Measurements from ENCODE around the gene ADGRL1. TPM values are rescaled to one million over a fixed set of nuclear protein-coding genes. Genes with fewer than 3 reads are reported as not detected.
"Not testable (repeated sequence)": the region's sequence is repeated elsewhere in the genome, so short reads cannot be mapped to it uniquely, and the experiment has no call there.

ADGRL1 gene
- total RNA-seq, 1 donor from 2014 or later = 47.9 TPM

- DNase-seq = no peak
Measured at GRCh38 chr19:14218620-14219330, 12.8 kb upstream of the ADGRL1 start.

GRCh38 chr19:14217886-14218285, 11.9 kb upstream of the ADGRL1 start:
- not testable (repeated sequence) for DNase-seq

DNA sequence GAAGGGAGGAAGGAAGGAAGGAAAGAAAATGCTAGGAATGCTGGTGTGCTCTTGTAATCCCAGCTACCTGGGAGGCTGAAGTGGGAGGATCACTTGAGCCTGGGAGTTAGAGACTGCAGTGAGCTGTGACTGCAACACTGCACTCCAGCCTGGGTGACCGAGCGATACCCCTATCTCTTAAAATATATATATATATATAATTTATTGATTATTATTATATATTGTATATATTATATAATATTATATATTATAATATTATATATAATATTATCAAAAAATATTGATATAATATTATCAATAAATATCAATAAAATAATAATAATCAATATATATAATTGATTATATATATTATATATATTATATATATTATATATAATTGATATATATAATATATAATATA, 8.6 kb upstream of the ADGRL1 start:
- DNase-seq = no peak

GRCh38 chr19:14210182-14210581, 4.2 kb upstream of the ADGRL1 start:
- not testable (repeated sequence) for DNase-seq

GRCh38 chr19:14209401-14209800, 3.4 kb upstream of the ADGRL1 start:
- DNase-seq = not testable (repeated sequence)

DNA sequence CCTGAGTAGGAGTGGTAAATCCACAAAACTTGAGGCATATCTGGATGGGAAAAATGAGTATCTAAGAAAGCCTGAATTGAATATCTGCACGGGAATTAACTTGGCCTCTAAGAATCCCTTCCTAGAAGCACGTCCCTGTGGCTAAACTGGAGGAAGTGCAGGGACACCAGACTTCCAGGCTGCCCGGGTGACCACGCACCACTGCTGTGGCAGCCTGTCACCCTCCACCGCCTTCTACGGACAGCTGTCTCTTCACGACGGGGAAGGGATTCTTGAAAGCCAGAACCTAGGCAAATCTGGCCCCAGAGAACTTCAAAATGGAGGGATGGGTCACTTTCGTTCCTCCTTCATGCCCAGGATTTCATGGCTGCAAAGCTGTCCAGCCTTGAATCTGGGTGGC, 2.5 kb upstream of the ADGRL1 start:
- not testable (repeated sequence) for DNase-seq

DNA sequence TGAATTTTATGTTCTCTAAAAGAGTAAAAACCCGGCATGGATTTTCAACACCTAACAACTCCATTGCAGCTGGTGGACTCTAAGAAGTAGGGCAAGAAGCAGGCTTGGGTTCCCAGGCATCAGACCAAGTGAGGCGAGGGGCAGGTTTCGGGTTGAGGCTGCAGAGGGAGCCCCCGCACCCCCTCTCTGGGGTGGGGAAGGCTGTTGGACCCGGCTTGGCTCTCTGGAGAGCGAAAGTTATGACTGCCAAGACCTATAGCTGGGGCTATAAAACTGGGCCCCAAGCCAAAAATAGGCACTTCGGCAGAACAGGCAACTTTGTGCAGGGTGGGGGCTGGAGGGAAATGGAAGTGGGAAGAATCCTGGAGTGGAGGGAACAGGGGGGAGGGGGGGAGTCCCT, 1.8 kb upstream of the ADGRL1 start:
- not testable (repeated sequence) for DNase-seq

GRCh38 chr19:14206737-14207726, 1.1 kb upstream of the ADGRL1 start:
- peak; percentile 92 for DNase-seq

DNA sequence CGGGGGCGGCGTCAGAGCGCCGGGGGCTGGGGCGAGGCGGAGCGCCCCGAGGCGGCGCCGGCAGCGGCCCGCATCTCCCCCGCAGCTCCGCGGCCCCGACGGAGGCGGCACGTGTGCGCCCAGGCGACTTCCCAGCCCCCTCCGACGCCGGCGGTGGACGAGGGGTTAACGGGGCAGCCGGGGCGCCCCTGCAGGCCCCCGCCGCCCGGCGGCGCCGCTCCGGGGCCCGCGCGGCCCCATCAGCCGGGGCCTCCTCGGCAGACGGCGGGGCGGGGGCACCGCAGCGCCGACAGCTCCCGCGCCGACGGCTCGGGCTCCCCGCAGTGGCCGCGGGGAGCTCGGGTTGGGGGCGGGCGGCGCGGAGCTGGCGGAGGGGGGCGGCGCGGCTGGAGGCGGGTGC, 339 bp upstream of the ADGRL1 start:
- DNase-seq = not testable (repeated sequence)

DNA sequence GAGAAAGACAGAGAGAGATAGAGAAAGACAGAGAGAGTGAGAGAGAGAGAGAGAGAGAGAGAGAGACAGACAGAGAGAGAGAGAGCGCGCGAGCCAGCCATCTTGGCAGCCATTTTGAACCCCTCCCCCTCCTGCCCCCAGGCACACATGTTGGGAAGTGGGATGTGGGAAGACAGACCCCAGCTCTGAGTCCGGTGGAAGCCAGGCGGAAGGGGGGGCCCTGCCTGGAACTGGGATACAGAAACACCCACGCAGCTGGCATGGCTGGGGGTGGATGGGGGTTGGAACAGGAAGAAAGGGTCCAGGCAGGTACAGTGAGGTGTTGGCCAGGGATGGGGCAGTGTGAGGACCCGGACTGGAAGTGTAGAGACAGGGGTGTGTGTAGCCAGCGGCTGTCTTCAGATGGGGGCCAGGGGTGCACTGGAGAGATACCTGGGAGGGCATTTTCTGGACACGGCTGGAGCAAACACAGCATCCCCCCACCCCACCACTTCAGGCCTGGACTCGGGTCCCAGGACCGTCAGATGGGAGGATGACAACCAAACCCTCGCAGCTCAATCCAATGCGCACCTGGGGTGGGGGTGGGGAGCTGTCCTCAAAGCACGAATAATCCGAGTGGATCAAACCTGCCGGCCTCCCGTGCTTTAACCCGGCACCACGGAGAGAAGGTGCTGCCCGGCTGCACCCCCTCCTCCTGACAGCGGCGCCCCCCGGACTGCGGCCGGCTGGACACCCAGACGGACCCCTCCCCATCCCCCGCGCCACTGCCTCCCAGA, 1.1 kb downstream of the ADGRL1 start:
- DNase-seq = not testable (repeated sequence)

GRCh38 chr19:14204219-14204618, 1.8 kb downstream of the ADGRL1 start:
- DNase-seq = not testable (repeated sequence)

DNA sequence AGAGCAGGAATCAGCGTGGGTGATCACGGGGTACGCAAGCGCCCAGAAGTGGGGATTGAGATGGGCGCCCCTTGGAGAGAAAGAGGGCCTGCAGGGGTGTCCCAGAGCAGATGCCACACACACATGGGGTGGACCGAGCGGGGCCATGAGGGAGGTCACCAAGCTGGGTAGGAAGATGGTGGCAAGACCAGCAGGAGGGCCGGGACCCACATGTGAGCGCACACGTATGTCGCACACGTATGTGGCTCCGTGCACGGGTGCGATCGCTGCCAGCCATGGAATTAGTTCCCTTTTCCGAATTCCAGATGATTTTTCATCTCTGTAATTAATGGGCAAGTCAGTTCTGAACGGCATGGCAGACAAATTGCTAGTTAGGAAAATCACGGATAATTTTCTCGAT, 2.2 kb downstream of the ADGRL1 start:
- not testable (repeated sequence) for DNase-seq

DNA sequence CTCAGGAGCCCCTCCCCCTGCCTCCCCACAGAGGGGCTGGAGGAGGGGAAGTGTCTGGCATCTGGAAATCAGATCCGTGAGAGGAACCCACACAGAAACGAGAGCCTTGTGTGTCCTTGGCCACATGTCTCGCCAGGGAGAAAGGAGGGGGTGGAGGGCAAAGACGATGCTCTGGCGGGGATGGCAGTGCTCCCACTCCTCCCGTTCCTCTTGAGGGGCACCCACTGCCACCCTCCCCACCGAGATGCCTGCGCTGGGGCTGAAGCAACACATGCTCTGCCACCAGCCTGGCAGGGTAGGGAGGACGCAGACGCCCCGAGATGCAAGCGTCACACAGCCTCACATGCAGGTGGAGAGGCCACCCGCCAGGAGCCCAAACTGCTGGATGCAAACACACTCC, 2.8 kb downstream of the ADGRL1 start:
- DNase-seq = no peak

GRCh38 chr19:14201481-14201880, 4.5 kb downstream of the ADGRL1 start:
- DNase-seq = not testable (repeated sequence)

- DNase-seq = peak; percentile 41
Measured at GRCh38 chr19:14200147-14200841, 5.7 kb downstream of the ADGRL1 start.

DNA sequence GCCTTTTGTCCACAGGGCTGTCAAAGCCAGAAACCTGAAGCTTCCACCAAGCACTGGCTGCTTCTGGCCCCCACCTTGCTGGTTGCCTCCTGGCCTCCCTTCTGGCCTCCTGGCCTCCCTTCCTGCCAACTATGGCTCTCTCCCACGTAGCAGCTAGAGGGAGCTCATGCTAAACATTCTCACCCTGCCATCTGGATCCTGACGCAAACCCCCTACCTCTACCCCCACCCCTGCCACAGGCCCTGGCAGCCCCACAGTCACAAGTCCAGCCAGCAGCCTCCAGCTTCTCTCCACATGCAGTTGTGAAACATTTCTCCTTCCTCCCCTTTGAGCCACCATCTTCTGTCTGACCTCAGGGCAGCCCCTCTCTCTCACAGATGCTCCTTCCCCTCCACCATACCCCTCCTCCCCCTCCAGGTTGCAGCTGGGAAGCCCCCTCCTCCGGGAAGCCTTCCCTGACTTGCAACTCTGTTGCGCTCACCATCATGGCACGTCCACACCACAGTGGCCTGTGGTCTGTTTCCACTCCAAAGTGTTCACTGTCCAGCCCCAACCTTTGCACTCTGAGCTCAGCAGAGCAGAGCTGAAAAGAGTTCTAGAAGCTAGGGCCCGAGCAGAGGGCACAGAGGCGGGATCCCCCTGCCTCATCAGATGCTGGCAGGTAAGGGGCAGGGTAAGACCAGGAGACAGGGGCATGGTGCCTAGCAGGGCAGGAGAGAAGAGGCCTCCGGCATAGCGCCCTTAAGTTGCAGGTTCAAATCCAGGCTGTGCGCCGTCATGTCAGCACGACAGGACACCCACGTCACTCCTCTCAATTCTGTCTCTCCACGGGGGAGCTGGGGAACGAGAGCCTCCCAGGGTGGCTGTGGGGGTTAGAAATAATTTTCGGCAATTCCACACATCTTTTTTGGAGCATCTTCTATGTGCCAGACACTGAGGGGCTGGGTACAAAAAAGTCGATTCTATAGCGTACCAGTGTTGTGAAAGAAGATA, 7.3 kb downstream of the ADGRL1 start:
- no peak for DNase-seq

GRCh38 chr19:14197882-14198281, 8.1 kb downstream of the ADGRL1 start:
- no peak for DNase-seq

GRCh38 chr19:14197288-14197687, 8.7 kb downstream of the ADGRL1 start:
- DNase-seq = not testable (repeated sequence)

DNA sequence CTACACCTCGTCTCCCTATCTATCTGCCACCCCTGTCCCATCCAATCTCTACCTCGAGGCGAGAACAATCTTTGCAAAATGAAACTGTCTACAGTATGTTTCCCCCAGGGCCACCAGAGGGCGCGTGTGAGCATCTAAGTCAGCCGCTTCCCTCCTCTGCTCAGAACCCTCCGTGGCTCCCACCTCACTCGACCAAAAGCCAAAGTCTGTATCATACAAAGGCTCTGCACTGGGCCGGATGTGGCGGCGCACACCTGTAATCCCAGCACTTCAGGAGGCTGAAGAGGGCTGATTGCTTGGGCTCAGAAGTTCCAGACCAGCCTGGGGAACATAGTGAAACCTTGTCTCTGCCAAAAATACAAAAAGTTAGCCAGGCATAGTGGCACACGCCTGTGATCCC, 9.9 kb downstream of the ADGRL1 start:
- not testable (repeated sequence) for DNase-seq

- not testable (repeated sequence) for DNase-seq
Measured at GRCh38 chr19:14195216-14195615, 10.8 kb downstream of the ADGRL1 start.
